Kidney glomerular epithelial cell (primary cell): Measurements from ENCODE around the gene TMEM92.
"Not testable (repeated sequence)": the region's sequence is repeated elsewhere in the genome, so short reads cannot be mapped to it uniquely, and the experiment has no call there.

Source experiments
- DNase-seq: peaks from one replicate; lab custom pipeline; 2025; lab: John Stamatoyannopoulos, UW

TMEM92 gene

DNA sequence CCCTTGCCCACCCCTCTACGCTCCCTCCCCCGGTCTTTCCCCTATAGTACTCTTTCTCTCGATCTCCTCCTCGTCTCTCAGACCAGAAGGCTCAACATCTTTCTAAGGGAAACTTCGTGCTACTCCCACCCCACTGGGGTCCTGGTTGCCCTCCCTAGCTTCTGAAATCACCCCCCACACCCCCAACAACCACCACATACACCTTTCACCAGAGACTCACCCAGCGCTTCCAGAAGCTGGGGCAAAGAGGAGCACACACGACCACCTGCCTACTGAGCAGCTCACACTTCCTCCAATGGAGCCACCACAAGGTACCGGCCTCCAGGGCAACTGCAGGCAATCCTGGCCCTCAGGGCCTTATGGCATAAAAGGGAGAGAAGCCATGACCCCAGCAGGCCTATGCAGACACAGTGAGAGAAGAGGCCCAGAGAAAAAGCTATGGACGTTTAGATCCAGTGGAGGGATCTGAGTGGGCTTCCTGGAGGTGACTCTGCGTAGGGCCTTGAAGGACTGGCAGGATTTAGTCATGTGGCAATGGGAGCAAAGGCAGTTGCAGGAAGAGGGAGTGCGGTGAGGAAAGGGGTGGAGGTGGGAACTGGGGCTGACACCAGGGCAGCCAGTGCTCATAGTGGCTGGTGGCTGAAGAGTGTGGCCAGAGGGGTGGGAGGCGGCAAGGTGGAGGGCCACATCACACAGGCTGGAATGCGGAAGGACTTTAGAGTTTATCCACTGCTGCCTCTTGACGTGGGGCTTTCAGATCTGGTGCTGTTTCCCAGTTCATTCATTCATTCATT lies 12.1 kb upstream of the TMEM92 start:
- no peak for DNase-seq

DNA sequence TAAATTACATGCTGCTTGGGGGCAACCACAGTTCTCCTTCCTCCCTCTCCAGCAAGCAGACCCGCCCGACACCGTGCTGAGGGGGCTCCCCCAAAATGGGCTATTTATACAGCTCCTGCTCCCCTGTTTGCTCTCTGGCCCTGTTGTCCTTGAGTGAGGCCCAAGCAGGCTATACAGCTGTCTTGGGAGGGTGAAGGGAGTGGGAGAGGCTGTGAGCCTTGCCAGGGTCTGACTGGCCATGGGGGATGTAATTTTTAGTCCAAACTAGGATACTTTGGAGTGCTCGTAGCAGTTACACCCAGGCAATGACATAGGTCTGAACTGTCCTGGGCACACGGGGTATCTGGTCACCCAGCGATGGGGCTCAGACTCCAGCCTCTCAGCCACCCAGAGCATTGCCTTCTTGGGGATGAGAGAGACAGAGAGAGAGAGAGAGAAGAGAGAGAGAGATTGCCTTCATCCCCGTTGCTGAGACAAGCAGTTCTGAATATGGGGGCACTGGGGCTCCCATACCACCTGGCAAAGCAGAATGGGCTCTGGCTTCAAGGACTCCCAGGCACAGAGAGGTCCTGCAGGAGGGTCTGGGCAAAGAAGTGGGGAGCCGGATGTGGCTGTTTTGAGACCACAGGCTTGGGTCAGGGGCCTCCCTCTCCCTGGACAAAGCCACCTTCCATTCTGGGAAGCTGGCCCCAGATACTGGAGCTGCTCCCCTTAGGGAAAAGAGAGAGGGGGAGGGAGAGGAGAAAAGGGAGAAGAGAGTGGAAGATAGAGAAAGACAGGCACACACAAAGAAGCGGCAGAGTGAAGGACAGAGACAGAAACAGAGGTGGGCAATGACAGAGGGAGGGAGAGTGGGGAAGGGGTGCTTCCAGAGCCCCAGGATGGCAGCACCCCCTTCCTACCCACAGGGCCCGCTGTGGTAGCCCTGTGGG lies 10.7 kb upstream of the TMEM92 start:
- DNase-seq = no peak

DNA sequence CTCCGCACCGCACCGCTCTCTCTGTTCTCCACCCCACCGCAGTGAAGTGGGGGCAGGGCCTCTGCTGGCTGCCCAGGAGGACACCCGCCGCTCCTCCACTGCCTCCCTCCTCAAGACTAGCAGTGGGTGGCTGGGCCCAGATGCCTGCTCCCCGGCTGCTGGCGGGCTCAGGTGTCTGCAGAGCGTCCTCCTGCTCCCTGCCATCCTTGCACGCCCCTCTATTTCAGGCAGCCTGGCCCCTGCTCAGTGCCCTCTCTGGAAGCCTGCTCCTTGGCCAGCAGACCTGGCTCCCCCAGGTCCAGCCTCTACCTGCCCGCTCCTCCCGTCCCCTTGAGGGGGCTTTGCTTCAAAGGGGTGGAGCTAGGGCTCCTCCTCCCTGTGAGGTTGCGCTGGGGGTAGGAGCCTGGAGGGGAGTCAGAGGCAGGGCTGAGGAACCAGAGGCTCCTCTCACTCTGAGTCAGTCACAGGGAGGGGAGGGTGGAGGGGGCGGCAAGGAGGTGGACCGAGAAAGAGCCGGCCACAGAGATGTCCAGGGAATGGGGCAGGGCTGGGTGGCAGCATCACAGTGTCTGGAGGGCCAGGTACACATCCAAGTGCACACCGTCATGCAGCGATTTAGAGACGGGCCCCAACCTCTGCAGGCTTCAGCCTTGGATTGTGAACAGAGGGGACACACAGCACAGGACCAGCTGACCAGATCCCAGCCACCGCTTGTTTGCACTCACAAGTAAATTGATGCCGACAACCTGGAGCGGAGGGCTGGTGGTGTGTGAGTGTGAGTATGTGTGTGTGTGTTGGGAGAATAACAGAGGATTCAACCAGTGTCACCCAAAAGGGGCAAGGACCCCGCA lies 9.8 kb upstream of the TMEM92 start:
- peak; percentile 39 for DNase-seq

- no peak for DNase-seq
Observed at GRCh38 chr17:50265212-50265611, 9.1 kb upstream of the TMEM92 start.

GRCh38 chr17:50265690-50266315 lies 8.5 kb upstream of the TMEM92 start:
- no peak for DNase-seq

DNA sequence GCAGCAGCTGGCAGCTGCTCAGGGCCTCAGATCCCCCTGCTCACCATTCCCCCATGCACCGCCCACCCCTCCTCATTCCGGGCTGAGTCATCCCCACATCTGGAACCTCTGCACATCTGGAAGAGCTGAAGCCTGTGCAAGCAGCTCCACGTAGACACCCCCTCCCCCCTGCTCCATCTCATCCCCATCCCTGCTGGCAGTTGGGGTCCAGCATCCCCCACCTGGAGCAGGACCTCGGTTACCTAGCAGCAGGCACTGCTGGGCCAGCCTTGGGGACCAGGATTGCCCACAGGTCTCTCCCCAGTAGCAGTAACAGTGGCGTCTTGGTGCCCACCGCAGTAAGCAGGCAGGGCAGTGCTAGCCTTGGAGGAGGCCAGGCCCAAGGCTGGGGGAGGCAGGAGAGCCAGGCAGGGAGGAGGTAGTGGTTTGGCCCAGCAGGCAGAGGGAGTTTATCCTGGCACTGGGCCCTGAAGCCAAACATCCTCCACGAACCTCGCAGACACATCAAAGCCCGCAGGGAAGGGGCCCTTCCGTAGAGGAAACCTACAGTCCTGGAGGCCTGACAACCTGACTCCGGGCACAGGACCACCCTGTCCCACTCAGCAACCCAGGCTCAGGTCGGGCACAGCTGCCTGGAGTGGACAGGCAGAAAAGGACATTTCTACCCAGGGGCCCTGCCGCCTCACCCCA lies 7.7 kb upstream of the TMEM92 start:
- DNase-seq = peak; percentile 76

- no peak for DNase-seq
Observed at GRCh38 chr17:50267074-50267841, 7.0 kb upstream of the TMEM92 start.

- no peak for DNase-seq
Observed at GRCh38 chr17:50268026-50268425, 6.2 kb upstream of the TMEM92 start.

DNA sequence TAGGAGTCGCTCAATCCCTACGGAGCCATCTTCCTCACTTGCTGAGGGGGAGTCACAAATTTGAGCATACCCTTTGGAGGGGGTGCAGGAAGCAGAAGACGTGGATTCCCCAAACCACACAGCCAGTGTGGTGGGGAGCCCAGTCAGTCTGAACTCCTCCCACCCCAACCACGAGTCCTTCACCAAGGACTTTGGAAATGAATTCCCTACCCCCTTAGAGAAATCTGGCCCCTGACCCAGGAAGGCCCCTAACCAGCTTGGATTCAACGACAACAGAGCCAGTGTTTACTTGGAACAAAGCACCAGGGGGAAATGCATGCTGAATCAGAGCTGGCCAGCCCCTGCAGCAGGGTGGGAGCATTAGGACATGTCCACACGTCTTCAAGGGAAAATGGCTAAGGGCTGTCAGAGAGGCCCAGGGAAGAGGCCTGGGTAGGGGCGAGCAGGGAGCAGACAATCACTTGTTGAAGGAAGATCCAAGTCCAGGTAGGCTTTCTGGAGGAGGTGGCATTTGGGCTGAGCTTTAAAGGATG lies 5.5 kb upstream of the TMEM92 start:
- DNase-seq = no peak

- DNase-seq = peak; percentile 33
Observed at GRCh38 chr17:50269477-50270434, 4.5 kb upstream of the TMEM92 start.

- DNase-seq = no peak
Observed at GRCh38 chr17:50270435-50271362, 3.6 kb upstream of the TMEM92 start.

- DNase-seq = not testable (repeated sequence)
Observed at GRCh38 chr17:50271363-50271750, 2.9 kb upstream of the TMEM92 start.

DNA sequence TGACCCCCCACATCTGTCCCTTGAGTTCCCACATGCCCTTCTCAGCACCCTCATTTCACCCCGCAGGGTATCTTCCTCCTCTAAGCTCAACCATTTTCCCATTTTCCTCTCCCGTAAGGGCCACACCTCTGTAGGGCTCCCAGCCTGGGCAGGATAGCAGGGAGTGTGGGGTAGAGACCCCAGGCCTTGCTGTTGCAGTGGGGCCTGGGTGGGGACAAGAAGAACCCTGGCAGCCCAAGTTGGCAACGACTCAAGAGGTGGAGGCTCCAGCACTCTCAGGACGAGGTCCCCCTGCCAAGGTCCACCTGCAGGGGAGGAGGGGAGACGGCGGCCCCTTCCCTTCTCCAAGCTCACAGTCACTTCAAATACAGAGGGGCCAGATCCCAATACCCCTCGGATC lies 2.0 kb upstream of the TMEM92 start:
- DNase-seq = no peak

DNA sequence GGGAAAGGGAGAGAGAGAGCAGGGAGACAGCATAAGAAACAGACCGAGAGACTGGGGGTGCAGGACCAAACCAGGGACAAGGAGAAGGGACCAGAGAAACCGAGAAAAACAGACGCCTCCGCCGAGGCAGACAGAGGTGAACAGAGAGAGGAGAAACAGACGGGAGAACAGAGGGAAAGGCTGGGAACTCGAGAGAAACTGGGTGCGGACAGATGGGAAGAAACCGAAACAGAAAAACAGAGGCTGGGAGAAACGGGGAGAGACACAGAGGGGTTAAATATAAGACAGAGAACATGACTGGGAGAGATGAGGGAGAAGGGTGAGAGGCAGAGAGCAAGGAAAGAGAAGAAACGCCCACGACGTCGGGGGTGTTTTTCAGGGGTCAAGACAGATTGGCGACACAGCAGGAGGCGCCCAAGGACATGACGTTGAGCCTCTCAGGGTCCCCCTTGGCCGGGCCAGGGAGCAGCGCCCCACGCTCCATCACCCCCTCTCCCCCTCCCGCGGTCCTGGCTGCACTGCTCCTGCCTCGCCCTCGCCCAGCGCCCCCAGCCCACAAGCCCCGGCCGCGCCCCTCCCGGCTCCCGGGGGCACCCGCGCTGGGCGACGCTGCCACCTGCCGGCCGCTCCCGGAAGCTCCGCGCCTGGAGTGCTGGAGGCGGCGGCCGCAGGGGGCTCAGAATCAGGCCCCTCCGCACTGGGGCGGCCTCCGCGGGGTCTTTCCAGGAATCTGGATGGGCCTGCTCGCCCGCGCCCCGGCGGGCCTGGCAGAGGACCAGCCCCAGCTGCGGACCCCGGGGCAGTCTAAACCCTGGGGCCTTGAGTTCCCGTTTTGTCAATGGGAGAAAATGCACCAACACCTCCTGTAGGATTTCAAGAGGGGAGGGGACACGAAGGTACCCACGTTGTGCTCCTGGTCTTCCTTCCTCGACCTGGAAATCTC lies 1.3 kb upstream of the TMEM92 start:
- no peak for DNase-seq

GRCh38 chr17:50273654-50274040 lies 619 bp upstream of the TMEM92 start:
- no peak for DNase-seq

DNA sequence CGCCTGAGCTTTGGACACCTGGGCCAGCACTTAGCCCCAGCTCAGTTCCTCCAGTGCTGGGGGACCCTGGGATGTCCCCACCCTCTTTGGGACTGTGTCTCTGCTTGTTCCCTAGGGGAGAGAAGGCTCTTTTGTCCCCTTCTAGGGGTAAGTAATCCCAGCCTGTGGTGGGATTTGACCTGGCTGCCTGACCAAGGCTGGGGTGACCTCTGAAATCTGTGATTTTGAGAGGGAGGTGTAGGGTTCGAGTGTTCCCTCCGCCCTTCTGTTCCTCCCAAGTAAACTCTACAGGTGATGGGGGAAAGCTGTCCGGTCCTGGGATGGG lies 593 bp downstream of the TMEM92 start:
- no peak for DNase-seq

DNA sequence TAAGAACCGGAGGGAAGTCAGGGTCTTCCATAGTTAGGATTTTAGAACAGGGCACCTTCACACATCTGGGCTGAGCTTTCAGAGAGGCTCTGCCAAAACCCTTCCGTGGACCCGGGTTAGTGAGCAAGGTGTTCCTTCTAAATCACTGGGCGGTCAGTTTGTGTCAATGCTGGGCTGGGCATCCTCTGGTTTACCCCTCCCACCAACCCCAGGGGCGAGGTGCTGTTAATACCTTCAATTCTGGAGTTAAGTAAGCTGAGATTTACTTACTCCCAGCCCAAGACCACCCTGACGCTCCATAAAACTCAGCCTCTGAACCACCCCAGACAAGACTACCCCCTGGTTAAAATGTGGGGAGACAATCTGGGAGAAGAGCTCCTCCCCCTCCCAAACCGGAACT lies 1.0 kb downstream of the TMEM92 start:
- no peak for DNase-seq
